Neural progenitor cell (in vitro differentiated cells): ENCODE measurements around the gene SPSB1.

Experiments
- EZH2 ChIP-seq: fragments of 200-600 bp; sonication (generic); IDR thresholded peaks from 2 replicates; pipeline ENCODE4 v1.6.1; 2017; ENCODE audit warnings: antibody characterized with exemption, mild to moderate bottlenecking, moderate library complexity
- EZH2phosphoT487 ChIP-seq: fragments of 200-600 bp; sonication (generic); IDR thresholded peaks from 2 replicates; pipeline ENCODE4 v1.6.1; 2017; ENCODE audit warnings: antibody characterized with exemption
- TF ChIP-seq, protein P1 (sequence below): fragments of 200-600 bp; sonication (generic); IDR thresholded peaks from 2 replicates; pipeline ENCODE4 v1.5.1; 2017; ENCODE audit warnings: antibody characterized with exemption, mild to moderate bottlenecking

DNA sequence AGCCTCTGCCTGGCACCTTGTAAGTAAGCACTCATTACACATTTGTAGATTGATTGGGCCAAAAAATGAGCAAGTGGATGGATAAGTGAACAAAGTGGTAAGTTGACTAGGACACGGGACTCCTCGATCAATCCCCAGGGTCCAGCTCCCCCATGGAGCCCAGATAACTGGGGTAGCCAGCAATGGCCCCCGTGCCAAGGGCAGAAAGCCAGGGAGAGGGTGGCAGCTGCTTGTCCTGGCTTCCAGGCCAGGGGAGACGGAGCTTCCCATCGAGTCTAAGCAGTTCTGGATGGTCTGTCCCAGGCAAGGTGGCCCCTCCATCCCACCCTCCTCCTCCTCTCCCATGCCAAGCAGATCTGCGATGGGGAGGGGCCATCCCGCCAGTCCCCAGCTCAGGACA, 91.4 kb downstream of the SPSB1 start:
- TF ChIP-seq, protein P1, sequence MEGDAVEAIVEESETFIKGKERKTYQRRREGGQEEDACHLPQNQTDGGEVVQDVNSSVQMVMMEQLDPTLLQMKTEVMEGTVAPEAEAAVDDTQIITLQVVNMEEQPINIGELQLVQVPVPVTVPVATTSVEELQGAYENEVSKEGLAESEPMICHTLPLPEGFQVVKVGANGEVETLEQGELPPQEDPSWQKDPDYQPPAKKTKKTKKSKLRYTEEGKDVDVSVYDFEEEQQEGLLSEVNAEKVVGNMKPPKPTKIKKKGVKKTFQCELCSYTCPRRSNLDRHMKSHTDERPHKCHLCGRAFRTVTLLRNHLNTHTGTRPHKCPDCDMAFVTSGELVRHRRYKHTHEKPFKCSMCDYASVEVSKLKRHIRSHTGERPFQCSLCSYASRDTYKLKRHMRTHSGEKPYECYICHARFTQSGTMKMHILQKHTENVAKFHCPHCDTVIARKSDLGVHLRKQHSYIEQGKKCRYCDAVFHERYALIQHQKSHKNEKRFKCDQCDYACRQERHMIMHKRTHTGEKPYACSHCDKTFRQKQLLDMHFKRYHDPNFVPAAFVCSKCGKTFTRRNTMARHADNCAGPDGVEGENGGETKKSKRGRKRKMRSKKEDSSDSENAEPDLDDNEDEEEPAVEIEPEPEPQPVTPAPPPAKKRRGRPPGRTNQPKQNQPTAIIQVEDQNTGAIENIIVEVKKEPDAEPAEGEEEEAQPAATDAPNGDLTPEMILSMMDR: no peak
- no peak for TF ChIP-seq EZH2phosphoT487
- no peak for TF ChIP-seq EZH2
